ENCODE results near the gene NRAS. TPM values are rescaled to one million over a fixed set of nuclear protein-coding genes. Genes with fewer than 3 reads are reported as not detected.

Gene NRAS
- total and polyA plus RNA-seq, 7 donors = 13.0 to 55.5 (median 16.1) TPM

- no peaks in the 10 kb centered on the region for H3K9me3 ChIP-seq
- no peaks in the 10 kb centered on the region for H3K27me3 ChIP-seq
- H3K36me3 ChIP-seq = no peaks in the 10 kb centered on the region
- no peak overlapping the region for H3K27ac ChIP-seq
- no peak for TF ChIP-seq CTCF (IDR thresholded peaks at IDR 0.05)
- H3K4me1 ChIP-seq = no peaks in the 10 kb centered on the region
- intact Hi-C loops (cut with DNase I) = no loop called here
- WGBS, 2 donors = 86 to 91% methylated on average over 5 of the region's 5 CpGs
- no peak overlapping the region for H3K4me3 ChIP-seq
- DNase-seq = no peak
Measured at GRCh38 chr1:114677691-114678090, 38.9 kb downstream of the NRAS start.

GRCh38 chr1:114676115-114676514, 40.5 kb downstream of the NRAS start:
- Histone ChIP-seq H3K9me3 (no peaks in the 10 kb centered on the region), H3K27ac (no peak overlapping the region), H3K4me1 (no peaks in the 10 kb centered on the region), H3K36me3 (no peaks in the 10 kb centered on the region), H3K27me3 (no peaks in the 10 kb centered on the region), H3K4me3 (no peak overlapping the region)
- intact Hi-C loops (cut with DNase I) = no loop called here
- TF ChIP-seq POLR2A (IDR thresholded peaks at IDR 0.05) (no peak), CTCF (IDR thresholded peaks at IDR 0.05) (no peak), POLR2AphosphoS5 (IDR thresholded peaks at IDR 0.05) (no peak), EP300 (IDR thresholded peaks at IDR 0.05) (no peak)
- no peak for DNase-seq
- 75 to 93% methylated on average over 1 of the region's 1 CpG for WGBS, 2 donors

- Histone ChIP-seq H3K9me3 (no peaks in the 10 kb centered on the region), H3K4me1 (peaks cover 0 to 16% (median 7%) of the 10 kb centered on the region in 4 donors), H3K27ac (no peak overlapping the region), H3K4me3 (no peak overlapping the region), H3K27me3 (no peaks in the 10 kb centered on the region), H3K36me3 (no peaks in the 10 kb centered on the region)
- 55 to 84% methylated on average over 7 of the region's 7 CpGs for WGBS, 2 donors
- TF ChIP-seq POLR2A (IDR thresholded peaks at IDR 0.05) (no peak), CTCF (IDR thresholded peaks at IDR 0.05) (no peak), EP300 (IDR thresholded peaks at IDR 0.05) (no peak), POLR2AphosphoS5 (IDR thresholded peaks at IDR 0.05) (no peak)
- DNase-seq = no peak
- intact Hi-C loops (cut with DNase I) = loop anchor here (2.0 kb wide), 1 partner anchor 91 kb away; the partner anchor contains the start of gene BCAS2
Measured at GRCh38 chr1:114671939-114672275, 44.7 kb downstream of the NRAS start.

GRCh38 chr1:114671011-114671938, 45.3 kb downstream of the NRAS start:
- H3K27ac ChIP-seq = no peak overlapping the region
- 51 to 65% methylated on average over 9 of the region's 9 CpGs for WGBS, 2 donors
- no peak overlapping the region for H3K4me3 ChIP-seq
- TF ChIP-seq EP300 (IDR thresholded peaks at IDR 0.05) (no peak), CTCF (IDR thresholded peaks at IDR 0.05) (no peak)
- H3K4me1 ChIP-seq = peaks cover 0 to 16% (median 7%) of the 10 kb centered on the region in 4 donors
- H3K27me3 ChIP-seq = no peaks in the 10 kb centered on the region
- intact Hi-C loops (cut with DNase I) = loop anchor here (2.0 kb wide), 1 partner anchor 90 kb away; the partner anchor contains the start of gene BCAS2
- no peaks in the 10 kb centered on the region for H3K9me3 ChIP-seq
- DNase-seq = no peak
- H3K36me3 ChIP-seq = no peaks in the 10 kb centered on the region

All from sigmoid colon (tissue), 7 donors.